ENCODE data around the gene GLIS1.

DNA sequence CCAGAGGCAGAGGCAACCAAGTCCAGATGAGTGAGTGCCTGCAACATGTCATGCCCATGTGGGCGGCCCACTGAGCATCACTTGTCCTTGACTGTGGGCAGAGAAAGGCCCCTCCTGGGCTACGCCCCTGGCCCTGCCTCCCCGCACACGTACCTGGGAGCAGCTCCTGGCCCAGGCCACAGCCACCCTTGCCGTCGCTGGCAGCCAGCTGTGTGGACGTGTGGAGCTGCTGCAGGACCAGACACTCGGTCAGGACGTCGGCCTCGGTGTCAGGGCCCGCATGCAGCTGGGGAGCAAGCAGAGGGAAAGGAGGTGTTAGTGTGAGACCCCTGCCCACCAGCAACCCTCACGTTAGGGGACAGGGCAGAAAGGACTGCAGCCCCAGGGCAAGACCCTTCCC is 218.5 kb downstream of the GLIS1 start:
- TF ChIP-seq, protein P1, sequence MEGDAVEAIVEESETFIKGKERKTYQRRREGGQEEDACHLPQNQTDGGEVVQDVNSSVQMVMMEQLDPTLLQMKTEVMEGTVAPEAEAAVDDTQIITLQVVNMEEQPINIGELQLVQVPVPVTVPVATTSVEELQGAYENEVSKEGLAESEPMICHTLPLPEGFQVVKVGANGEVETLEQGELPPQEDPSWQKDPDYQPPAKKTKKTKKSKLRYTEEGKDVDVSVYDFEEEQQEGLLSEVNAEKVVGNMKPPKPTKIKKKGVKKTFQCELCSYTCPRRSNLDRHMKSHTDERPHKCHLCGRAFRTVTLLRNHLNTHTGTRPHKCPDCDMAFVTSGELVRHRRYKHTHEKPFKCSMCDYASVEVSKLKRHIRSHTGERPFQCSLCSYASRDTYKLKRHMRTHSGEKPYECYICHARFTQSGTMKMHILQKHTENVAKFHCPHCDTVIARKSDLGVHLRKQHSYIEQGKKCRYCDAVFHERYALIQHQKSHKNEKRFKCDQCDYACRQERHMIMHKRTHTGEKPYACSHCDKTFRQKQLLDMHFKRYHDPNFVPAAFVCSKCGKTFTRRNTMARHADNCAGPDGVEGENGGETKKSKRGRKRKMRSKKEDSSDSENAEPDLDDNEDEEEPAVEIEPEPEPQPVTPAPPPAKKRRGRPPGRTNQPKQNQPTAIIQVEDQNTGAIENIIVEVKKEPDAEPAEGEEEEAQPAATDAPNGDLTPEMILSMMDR (IDR thresholded peaks at IDR 0.05; ENCODE audit: low read depth, low read length, poor library complexity, severe bottlenecking) = no peak
- no peak for TF ChIP-seq EZH2phosphoT487 (IDR thresholded peaks at IDR 0.05; ENCODE audit: borderline replicate concordance, low read length)

Measured in DOHH2 (cell line).